ENCODE measurements around the gene FMNL1.
A peak's percentile ranks its signal among the peaks of the same experiment; 100 is the strongest.

The FMNL1 gene

GRCh38 chr17:45277992-45278391 is 56.3 kb downstream of the FMNL1 start:
- DNase-seq (ENCODE audit: low read depth, low spot score): no peak

DNA sequence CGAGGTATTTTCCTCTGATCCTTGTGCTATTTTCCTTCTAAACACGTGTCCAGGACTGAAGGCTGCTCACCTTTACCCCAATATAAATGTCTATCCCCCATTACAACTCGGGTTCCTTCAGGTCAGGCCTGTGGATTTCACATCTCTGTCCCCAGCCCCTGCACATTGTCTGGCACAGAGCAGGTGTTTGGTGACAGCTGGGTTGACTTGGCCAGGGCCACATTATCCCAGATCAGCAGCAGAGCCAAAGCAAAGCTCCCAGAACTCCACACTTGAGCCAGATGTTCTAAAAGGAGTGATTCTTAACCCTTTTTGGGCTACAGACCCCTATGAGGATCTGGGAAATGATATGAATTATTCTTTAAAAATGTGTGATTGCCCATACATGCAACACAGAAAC is 58.2 kb downstream of the FMNL1 start:
- DNase-seq (ENCODE audit: low read depth, low spot score): no peak

DNA sequence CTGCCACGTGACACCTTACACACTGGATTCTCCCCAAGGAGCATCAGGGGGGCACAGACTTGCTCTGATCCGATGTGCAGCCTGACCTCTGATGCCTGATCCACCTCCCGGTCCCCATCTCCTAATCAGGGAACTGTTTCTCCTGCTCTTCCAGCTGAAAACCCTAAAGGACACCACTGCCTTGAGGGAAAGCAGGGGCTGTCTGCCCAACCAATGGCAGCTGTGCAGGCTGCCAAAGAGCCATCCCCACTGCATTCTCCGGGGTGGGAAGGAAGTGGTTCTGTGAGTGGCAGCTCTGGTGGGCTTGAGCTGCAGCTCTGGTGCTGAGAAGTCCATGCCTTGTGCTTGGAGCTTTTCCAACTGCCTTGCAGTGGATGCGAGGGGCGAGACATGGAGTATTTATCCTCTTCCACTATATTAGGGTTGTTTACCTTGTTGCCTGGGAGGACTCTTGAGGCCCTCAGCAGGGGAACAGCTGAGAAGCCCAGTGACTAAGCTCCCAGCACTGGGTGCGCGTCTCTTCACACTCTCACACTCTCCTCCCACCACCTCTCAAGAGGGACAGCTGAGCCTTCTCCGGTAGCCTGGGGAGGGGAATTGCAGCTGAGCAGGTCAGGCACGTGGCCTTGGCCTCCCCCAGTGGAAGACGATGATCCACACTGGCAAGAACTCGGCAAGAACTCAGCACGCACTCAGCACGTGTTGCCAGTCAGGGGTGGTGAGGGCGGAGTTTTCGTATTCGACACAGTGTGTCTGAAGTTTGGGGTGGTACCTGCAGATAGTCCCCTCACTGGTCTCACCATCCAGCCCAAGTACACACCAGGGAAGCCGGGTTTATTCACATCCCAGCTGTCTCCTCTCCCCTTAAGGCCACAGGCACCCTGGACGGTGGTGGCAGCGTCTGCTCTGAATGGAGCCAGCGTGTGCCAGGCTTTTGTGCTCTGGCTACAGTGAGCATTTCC is 61.3 kb downstream of the FMNL1 start:
- DNase-seq (ENCODE audit: low read depth, low spot score): peak; percentile 88

GRCh38 chr17:45283711-45284110 is 62.0 kb downstream of the FMNL1 start:
- DNase-seq (ENCODE audit: low read depth, low spot score): no peak

- no peak for DNase-seq (ENCODE audit: low read depth, low spot score)
Measured at GRCh38 chr17:45284176-45285140, 62.8 kb downstream of the FMNL1 start.

DNA sequence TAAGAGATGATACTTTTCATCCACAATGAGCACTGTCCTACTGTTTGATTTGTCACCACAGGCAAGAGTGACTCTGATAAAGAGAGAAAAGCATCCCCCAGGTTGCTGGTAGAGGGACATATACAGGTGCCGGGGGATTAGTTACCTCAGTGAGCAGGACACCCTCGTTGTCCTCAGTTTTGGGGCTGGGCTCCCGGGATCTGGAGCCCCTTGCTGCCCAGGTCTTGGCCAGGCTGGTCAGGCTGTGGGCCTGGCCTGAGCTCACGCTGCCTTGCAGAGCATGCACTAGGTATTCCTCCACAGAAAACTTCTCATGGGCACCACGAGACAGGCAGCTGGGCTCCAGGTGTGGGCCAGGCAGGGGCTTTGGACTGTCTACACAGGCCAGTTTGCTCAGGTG is 64.6 kb downstream of the FMNL1 start:
- DNase-seq (ENCODE audit: low read depth, low spot score): no peak

DNA sequence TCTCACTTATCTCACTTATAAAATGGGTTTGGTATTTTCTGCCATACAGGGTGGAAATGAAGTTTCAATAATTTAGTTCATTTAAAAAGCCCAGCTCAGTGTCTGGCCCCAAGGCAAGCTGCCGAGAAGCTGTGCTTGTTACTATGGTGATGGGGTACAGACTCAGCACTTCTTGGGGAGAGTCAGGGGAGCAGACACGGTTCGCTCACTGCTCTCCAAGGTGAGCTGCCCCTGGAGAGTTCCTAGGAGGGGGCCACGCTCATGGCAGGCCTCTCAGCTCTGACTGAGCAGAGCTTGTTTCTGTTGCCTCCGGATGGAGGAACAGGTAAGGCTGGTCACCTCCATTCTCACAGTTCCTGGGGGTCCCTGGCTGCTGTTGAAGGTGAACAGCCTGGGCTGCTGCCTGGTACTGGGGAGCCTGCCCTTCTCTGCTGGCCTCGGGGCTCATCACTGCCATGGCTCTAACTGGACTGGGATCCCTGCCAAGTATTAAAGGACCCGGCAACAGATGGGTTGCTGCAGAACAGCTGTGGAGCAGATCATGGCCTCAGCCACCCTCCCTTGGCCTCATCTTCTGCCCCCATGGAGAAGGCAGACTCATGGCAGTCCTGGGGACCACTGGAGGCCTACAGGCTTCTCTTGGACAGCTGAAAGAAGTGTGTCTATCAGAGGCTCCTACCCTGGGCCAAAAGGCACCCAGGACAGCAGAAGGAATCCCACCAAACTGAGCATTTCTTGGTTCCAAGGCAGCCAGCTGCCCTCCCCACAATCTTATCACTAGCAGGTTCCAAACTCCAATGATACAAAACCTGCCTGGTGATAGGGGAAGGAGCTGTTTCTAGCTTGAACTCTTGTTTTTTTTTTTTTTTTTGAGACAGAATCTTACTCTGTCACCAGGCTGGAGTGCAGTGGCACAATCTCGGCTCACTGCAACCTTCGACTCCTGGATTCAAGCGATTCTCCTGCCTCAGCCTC is 66.1 kb downstream of the FMNL1 start:
- DNase-seq (ENCODE audit: low read depth, low spot score): no peak

GRCh38 chr17:45288825-45289224 is 67.1 kb downstream of the FMNL1 start:
- no peak for DNase-seq (ENCODE audit: low read depth, low spot score)

- DNase-seq (ENCODE audit: low read depth, low spot score): no peak
Measured at GRCh38 chr17:45289301-45290268, 67.9 kb downstream of the FMNL1 start.

DNA sequence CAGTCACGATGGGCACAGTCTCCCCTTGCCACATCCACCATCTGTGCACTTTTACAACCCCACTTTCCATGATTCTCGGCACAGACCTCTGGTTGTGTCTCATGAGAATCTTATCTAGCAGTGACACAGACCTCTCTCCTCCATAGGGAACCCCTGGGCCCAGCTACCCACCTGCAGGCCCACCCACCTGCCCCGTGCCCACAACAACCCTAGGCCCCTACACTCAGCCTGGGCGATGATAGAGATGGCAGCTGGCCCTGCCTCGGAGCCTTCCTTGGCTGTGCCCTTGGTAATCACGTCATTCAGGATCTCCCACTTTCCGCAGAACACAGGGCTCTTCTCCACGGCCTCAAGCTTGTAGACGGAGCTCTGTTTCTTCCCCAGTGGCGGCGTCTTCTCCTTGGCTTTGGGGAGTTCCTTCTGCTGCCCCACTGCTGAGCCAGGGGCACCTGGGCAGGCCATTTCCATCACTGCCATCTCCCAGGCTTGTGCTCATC is 68.6 kb downstream of the FMNL1 start:
- no peak for DNase-seq (ENCODE audit: low read depth, low spot score)

- DNase-seq (ENCODE audit: low read depth, low spot score): no peak
Measured at GRCh38 chr17:45291171-45291805, 69.6 kb downstream of the FMNL1 start.

GRCh38 chr17:45292696-45293412 is 71.2 kb downstream of the FMNL1 start:
- no peak for DNase-seq (ENCODE audit: low read depth, low spot score)

- peak; percentile 79 for DNase-seq (ENCODE audit: low read depth, low spot score)
Measured at GRCh38 chr17:45293413-45294211, 71.9 kb downstream of the FMNL1 start.

GRCh38 chr17:45294506-45294905 is 72.8 kb downstream of the FMNL1 start:
- no peak for DNase-seq (ENCODE audit: low read depth, low spot score)

DNA sequence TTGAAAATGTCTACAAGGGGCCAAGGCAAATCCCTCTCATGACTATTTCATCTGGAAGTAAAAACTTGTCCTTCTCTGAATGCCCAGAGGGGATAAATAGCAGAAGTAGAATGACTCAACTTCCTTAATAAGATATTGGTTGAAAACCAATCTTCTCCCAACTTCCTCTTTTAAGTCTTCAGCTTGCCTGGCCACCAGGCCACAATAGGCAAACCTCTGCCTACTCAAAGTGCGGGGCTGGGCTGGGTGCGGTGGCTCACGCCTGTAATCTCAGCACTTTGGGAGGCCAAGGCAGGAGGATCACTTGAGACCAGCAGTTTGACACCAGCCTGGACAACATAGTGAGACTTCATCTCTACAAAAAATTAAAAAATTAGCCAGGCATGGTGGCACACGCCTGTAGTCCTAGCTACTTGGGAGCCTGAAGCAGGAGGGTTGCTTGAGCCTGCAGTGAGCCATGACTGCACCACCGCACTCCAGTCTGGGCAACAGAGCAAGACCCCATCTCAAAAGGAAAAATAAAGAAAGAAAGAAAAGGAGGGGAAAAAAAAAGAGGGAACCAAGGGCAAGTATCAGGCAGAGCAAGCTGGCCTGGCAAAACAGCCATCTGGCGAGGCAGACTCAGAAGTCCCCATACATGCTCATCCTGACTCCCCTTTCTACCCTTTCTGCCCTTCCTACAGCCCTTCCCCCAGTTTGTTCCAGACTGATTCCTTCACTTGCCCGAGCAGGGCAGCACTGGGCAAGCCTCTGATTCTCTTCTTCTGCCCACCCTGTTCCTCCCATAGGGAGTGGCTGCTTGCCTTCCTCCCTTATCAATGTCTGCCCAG is 74.5 kb downstream of the FMNL1 start:
- DNase-seq (ENCODE audit: low read depth, low spot score): no peak

DNA sequence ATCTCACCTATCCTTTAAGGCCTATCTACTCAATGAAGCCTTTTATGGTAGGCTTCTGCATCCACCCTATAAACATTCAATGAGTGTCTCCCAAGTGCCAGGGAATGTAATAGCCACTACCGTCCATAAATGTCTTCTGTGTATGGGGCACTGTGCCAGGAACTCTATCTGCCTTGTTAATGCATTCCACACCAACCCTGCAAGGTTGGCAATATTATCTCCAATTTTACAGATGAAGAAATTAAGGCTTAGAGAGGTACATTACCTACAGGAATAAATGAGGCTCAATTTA is 75.1 kb downstream of the FMNL1 start:
- DNase-seq (ENCODE audit: low read depth, low spot score): no peak

Data from smooth muscle cell of the brain vasculature (primary cell).